SH-SY5Y (cell line): ENCODE data around the gene HSF2BP.

Source experiments
- GATA2 ChIP-seq: IDR thresholded peaks from 2 replicates; pipeline ENCODE4 v1.6.1; 2011; ENCODE audit warnings: mild to moderate bottlenecking, low read depth, low read length
- GATA3 ChIP-seq: IDR thresholded peaks from 2 replicates; pipeline ENCODE4 v1.6.1; 2011; ENCODE audit warnings: low read depth, mild to moderate bottlenecking, low read length, moderate library complexity

GRCh38 chr21:43643193-43643592 is 16.1 kb downstream of the HSF2BP start:
- TF ChIP-seq GATA3 (no peak), GATA2 (no peak)
